ENCODE results near the gene RPLP1. TPM values are rescaled to one million over a fixed set of nuclear protein-coding genes. Genes with fewer than 3 reads are reported as not detected.

Gene RPLP1
- total and polyA plus RNA-seq, 9 of the 15 experiments (the other 6 are each of a cell fraction or from before 2014, with no cell fraction given), result 76.3 to 3,053 (median 847) TPM

- TF ChIP-seq ADNP (tag; IDR thresholded peaks at IDR 0.05) (no peak), HSF4 (CRISPR knock-in tag; IDR thresholded peaks at IDR 0.05; ENCODE audit: borderline replicate concordance) (no peak), ETV1 (tag; conservative IDR thresholded peaks at IDR 0.05; ENCODE audit: low read depth) (no peak), PKNOX1 (IDR thresholded peaks at IDR 0.05) (no peak), BACH1 (tag; IDR thresholded peaks at IDR 0.05) (peak; percentile 57; the same call in 1 of the 2 replicates), ZNF224 (CRISPR knock-in tag; IDR thresholded peaks at IDR 0.05) (no peak), NR4A1 (CRISPR knock-in tag; IDR thresholded peaks at IDR 0.05) (no peak), NR4A1 (tag; IDR thresholded peaks at IDR 0.05) (0 out of 2 replicates have a peak, but pooled peaks have one; percentile 27), SMC3 (conservative IDR thresholded peaks at IDR 0.05; ENCODE audit: insufficient read depth, low read depth, low read length) (no peak), GATA2 (CRISPR knock-in tag; IDR thresholded peaks at IDR 0.05) (peak; percentile 72), RNF219 (CRISPR knock-in tag; IDR thresholded peaks at IDR 0.05) (no peak), MLLT1 (IDR thresholded peaks at IDR 0.05) (peak in 1 of 2 experiments; percentile 73; a peak in 2 of 4 replicates), JUND (IDR thresholded peaks at IDR 0.05; ENCODE audit: borderline replicate concordance, low read depth, low read length) (no peak), JUND (tag; IDR thresholded peaks at IDR 0.05; ENCODE audit: borderline replicate concordance, low read depth, low read length) (0 out of 3 replicates have a peak, but pooled peaks have one; percentile 6), TEAD4 (IDR thresholded peaks at IDR 0.05; ENCODE audit: low read length) (peak; percentile 74), TEAD4 (CRISPR knock-in tag; IDR thresholded peaks at IDR 0.05; ENCODE audit: borderline replicate concordance) (no peak), E2F1 (CRISPR knock-in tag; IDR thresholded peaks at IDR 0.05) (no peak), MTA2 (IDR thresholded peaks at IDR 0.05; ENCODE audit: low read depth) (peak; percentile 29; the same call in 1 of the 2 replicates), BRF2 (IDR thresholded peaks at IDR 0.05; ENCODE audit: borderline replicate concordance, insufficient read depth, insufficient read length) (no peak), TRIM24 (IDR thresholded peaks at IDR 0.05) (0 out of 4 replicates have a peak, but pooled peaks of 1 of the 2 experiments have one; percentile 19)
These were observed 497 bp upstream of the RPLP1 start (continued) for GRCh38 chr15:69451951-69452691.

Measured in K562 (cell line).